Smooth muscle cell (in vitro differentiated cells): ENCODE measurements around the gene ZNF507. TPM values are rescaled to one million over a fixed set of nuclear protein-coding genes. Genes with fewer than 3 reads are reported as not detected.
"Not testable (repeated sequence)": the region's sequence is repeated elsewhere in the genome, so short reads cannot be mapped to it uniquely, and the experiment has no call there.

Experiments
- DNase-seq: peaks from one replicate; lab custom pipeline; 2025; ENCODE audit not compliant: unreplicated experiment; lab: John Stamatoyannopoulos, UW
- H2AFZ ChIP-seq: fragments of 200-600 bp; sonication (generic); 2 replicates; pipeline ENCODE4 v1.6.0; 2016; ENCODE audit warnings: antibody characterized with exemption, low read depth, mild to moderate bottlenecking
- H3F3A ChIP-seq: fragments of 200-600 bp; sonication (generic); 2 replicates; pipeline ENCODE4 v1.6.0; 2017; ENCODE audit warnings: antibody characterized with exemption, low read depth
- H3K27ac ChIP-seq: fragments of 200-600 bp; sonication (generic); 2 replicates; pipeline ENCODE4 v1.5.1; 2016; ENCODE audit warnings: low read depth, mild to moderate bottlenecking
- H3K27me3 ChIP-seq: fragments of 200-600 bp; sonication (generic); 2 replicates; pipeline ENCODE4 v1.6.1; 2016; ENCODE audit warnings: low read depth, mild to moderate bottlenecking
- H3K36me3 ChIP-seq: fragments of 200-600 bp; sonication (generic); 2 replicates; pipeline ENCODE4 v1.5.1; 2016; ENCODE audit warnings: low read depth
- H3K4me1 ChIP-seq: fragments of 200-600 bp; sonication (generic); 2 replicates; pipeline ENCODE4 v1.5.1; 2016; ENCODE audit warnings: low read depth
- H3K4me2 ChIP-seq: fragments of 200-600 bp; sonication (generic); 2 replicates; pipeline ENCODE4 v1.6.0; 2016; ENCODE audit warnings: mild to moderate bottlenecking
- H3K4me3 ChIP-seq: fragments of 200-600 bp; sonication (generic); 2 replicates; pipeline ENCODE4 v1.5.1; 2016; ENCODE audit warnings: mild to moderate bottlenecking
- H3K79me2 ChIP-seq: fragments of 200-600 bp; sonication (generic); 2 replicates; pipeline ENCODE4 v1.6.0; 2016; ENCODE audit warnings: low read depth, mild to moderate bottlenecking
- H3K9ac ChIP-seq: fragments of 200-600 bp; sonication (generic); 2 replicates; pipeline ENCODE4 v1.6.0; 2016; ENCODE audit warnings: low read depth
- H3K9me3 ChIP-seq: fragments of 200-600 bp; sonication (generic); replicated peaks from 2 replicates; pipeline ENCODE4 v1.5.1; 2016; ENCODE audit warnings: low read depth
- H4K20me1 ChIP-seq: fragments of 200-600 bp; sonication (generic); 2 replicates; pipeline ENCODE4 v1.6.0; 2016; ENCODE audit warnings: low read depth
- WGBS: methylation state at CpG from one replicate; pipeline ENCODE4 v1.1.7; 2016; ENCODE audit warnings: low lambda C conversion rate; 5-methylcytosine and 5-hydroxymethylcytosine counted together
- polyA plus RNA-seq: library from polyadenylated mRNA; unstranded; fragments of >200 nt; fragmentation: Nextera tagmentation; extraction: Ambion mirVana; gene quantifications from 2 replicates; pipeline ENCODE4 v1.2.1, GENCODE V29; 2016
- total RNA-seq: library from RNA; depleted of rRNA; stranded (reverse); fragments of >200 nt; gene quantifications from 2 replicates; pipeline ENCODE4 v1.2.3, GENCODE V29; 2014
- TF ChIP-seq, protein P1 (sequence below): fragments of 200-600 bp; sonication (generic); IDR thresholded peaks from 2 replicates; pipeline ENCODE4 v1.5.1; 2017; ENCODE audit warnings: borderline replicate concordance, mild to moderate bottlenecking, antibody characterized with exemption; ENCODE audit not compliant: insufficient read depth, poor library complexity, severe bottlenecking

ZNF507 gene
- total and polyA plus RNA-seq, 2 experiments from 2014 or later, result 4.4 to 8.0 TPM

DNA sequence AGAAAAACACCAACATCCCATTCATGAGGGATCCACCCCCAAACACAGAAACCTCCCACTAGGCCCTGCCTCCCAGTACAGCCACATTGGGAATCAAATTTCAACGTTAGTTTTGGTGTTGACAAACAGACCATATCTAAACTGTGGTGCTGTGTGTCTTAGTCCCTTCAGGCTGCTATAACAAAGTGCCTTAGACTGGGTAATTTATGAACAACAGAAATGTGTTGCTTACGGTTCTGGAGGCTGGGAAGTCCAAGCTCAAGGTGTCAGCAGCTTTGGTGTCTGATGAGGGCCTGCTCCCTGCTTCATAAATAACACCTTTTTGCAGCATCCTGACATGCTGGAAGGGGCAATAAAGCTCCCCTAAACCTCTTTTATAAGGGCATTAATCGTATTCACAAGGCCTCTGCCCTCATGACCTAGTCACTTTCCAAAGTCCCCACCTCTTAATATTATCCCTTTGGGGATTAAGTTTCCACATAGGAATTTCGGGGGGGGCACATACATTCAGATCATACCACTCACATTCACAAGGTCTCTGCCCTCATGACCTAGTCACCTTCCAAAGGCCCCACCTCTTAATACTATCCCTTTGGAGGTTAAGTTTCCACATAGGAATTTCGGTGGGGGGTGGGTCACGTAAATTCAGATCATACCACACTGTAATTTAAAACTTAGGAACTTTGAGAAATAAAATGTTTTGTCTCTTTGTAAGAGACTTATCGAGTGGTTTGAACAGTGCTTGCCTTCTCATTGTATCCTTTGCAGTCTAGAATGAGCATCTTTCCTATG lies 27.5 kb downstream of the ZNF507 start:
- Histone ChIP-seq H3K27ac (peak overlapping the region; percentile 92), H3K9ac (no peak overlapping the region), H3K79me2 (peaks cover 19% of the 10 kb centered on the region), H2AFZ (no peak overlapping the region), H3K4me2 (peak overlapping the region; percentile 15), H3K27me3 (no peaks in the 10 kb centered on the region), H4K20me1 (peaks cover 33% of the 10 kb centered on the region), H3K9me3 (no peaks in the 10 kb centered on the region), H3K36me3 (no peaks in the 10 kb centered on the region), H3K4me3 (no peak overlapping the region), H3F3A (peaks cover 13% of the 10 kb centered on the region), H3K4me1 (peaks cover 5% of the 10 kb centered on the region)
- 79% methylated on average over 7 of the region's 7 CpGs for WGBS
- TF ChIP-seq, protein P1, sequence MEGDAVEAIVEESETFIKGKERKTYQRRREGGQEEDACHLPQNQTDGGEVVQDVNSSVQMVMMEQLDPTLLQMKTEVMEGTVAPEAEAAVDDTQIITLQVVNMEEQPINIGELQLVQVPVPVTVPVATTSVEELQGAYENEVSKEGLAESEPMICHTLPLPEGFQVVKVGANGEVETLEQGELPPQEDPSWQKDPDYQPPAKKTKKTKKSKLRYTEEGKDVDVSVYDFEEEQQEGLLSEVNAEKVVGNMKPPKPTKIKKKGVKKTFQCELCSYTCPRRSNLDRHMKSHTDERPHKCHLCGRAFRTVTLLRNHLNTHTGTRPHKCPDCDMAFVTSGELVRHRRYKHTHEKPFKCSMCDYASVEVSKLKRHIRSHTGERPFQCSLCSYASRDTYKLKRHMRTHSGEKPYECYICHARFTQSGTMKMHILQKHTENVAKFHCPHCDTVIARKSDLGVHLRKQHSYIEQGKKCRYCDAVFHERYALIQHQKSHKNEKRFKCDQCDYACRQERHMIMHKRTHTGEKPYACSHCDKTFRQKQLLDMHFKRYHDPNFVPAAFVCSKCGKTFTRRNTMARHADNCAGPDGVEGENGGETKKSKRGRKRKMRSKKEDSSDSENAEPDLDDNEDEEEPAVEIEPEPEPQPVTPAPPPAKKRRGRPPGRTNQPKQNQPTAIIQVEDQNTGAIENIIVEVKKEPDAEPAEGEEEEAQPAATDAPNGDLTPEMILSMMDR, result no peak
- DNase-seq, result no peak

DNA sequence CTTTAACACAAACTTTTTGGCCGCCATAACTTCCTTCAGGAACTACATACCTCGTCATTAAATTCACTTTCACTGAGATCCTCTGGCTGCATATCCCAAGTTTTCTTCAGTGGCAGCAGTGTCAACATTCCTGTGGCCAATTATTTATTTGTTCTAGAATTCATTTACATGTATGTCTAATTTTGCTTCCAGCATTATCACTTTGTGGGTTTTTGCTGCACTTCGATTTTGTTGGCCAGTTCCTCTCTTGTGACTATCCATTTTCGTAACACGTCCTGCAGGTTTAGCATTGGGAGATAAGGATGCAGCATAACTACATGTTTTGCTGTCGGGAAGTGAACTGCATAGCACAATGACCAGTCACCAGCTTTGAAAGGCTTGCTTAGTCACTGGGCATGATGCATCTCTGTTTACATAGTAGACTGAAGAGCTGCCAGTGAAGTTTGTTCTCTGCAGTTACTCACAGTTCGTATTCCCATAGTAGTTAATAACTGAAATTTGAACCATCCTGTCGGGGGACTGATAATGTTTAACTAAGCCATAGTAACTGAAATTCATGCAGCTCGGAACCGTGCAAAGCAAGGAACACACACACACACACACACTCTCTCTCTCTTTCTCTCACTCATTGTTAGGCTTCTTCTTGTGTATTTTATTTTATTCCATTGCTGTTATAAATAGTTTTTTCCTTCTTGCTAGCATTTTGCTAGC lies 28.3 kb downstream of the ZNF507 start:
- H3K4me1 ChIP-seq, result peaks cover 5% of the 10 kb centered on the region
- TF ChIP-seq, protein P1, result no peak
- H3K27me3 ChIP-seq, result no peaks in the 10 kb centered on the region
- WGBS, result 4% methylated on average over 10 of the region's 10 CpGs
- no peak overlapping the region for H2AFZ ChIP-seq
- no peaks in the 10 kb centered on the region for H3K9me3 ChIP-seq
- peaks cover 26% of the 10 kb centered on the region for H4K20me1 ChIP-seq
- H3K4me2 ChIP-seq, result peak overlapping the region; percentile 78
- H3F3A ChIP-seq, result peaks cover 13% of the 10 kb centered on the region
- no peaks in the 10 kb centered on the region for H3K36me3 ChIP-seq
- no peak for DNase-seq
- peak overlapping the region; percentile 92 for H3K27ac ChIP-seq
- H3K4me3 ChIP-seq, result no peak overlapping the region
- H3K79me2 ChIP-seq, result peaks cover 14% of the 10 kb centered on the region
- H3K9ac ChIP-seq, result peak overlapping the region; percentile 48

DNA sequence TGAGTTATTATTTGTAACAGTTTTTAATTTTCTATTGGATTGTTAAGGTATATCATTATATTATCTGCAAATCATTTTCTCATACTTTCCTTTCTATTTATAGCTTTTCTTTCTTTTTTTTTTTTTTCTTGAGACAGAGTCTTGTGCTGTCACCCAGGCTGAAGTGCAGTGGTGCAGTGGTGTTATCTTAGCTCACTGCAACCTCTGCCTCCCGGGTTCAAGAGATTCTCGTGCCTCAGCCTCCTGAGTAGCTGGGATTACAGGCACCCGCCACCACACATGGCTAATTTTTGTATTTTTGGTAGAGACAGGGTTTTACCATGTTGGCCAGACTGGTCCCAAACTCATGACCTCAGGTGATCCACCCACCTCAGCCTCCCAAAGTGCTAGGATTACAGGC lies 29.0 kb downstream of the ZNF507 start:
- not testable (repeated sequence) for H3K4me3 ChIP-seq, H3K27me3 ChIP-seq, H3K9me3 ChIP-seq, H3K4me1 ChIP-seq, DNase-seq, H3K79me2 ChIP-seq, H3K36me3 ChIP-seq, H2AFZ ChIP-seq
- H3K27ac ChIP-seq, result peak overlapping the region; percentile 92
- peak overlapping the region; percentile 48 for H3K9ac ChIP-seq
- peaks cover 20% of the 10 kb centered on the region for H4K20me1 ChIP-seq
- peaks cover 13% of the 10 kb centered on the region for H3F3A ChIP-seq
- H3K4me2 ChIP-seq, result peak overlapping the region; percentile 78
- WGBS, result 93% methylated on average over 3 of the region's 3 CpGs

DNA sequence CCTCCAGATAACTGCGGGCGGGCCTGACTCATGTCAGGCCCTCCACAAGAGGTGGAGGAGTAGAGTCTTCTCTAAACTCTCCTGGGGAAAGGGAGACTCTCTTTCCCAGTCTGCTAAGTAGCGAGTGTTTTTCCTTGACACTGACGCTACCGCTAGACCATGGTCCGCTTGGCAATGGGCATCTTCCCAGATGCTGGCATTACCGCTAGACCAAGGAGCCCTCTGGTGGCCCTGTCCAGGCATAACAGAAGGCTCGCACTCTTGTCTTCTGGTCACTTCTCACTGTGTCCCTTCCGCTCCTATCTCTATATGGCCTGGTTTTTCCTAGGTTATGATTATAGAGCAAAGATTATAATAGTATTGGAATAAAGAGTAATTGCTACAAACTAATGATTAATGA lies 31.7 kb downstream of the ZNF507 start:
- not testable (repeated sequence) for DNase-seq, H3K9ac ChIP-seq, H3K27me3 ChIP-seq, H3K4me3 ChIP-seq, H3K4me2 ChIP-seq, H3K79me2 ChIP-seq, H3K27ac ChIP-seq, H3K9me3 ChIP-seq, H3K4me1 ChIP-seq, H4K20me1 ChIP-seq, H2AFZ ChIP-seq, H3K36me3 ChIP-seq
- TF ChIP-seq, protein P1, result peak; percentile 42
- 95% methylated on average over 9 of the region's 9 CpGs for WGBS
- H3F3A ChIP-seq, result peaks cover 12% of the 10 kb centered on the region
